NCI-H526 treated with DMSO at 0.1 percent for 48 hours (cell line): Measurements from ENCODE around the gene SLC24A4.

Experiments used
- DNase-seq: peaks from one replicate; lab custom pipeline; 2025; lab: John Stamatoyannopoulos, UW

The SLC24A4 gene

GRCh38 chr14:92458136-92459029, 135.4 kb downstream of the SLC24A4 start:
- DNase-seq, result no peak

- no peak for DNase-seq
Observed at GRCh38 chr14:92459030-92459949, 136.3 kb downstream of the SLC24A4 start.

DNA sequence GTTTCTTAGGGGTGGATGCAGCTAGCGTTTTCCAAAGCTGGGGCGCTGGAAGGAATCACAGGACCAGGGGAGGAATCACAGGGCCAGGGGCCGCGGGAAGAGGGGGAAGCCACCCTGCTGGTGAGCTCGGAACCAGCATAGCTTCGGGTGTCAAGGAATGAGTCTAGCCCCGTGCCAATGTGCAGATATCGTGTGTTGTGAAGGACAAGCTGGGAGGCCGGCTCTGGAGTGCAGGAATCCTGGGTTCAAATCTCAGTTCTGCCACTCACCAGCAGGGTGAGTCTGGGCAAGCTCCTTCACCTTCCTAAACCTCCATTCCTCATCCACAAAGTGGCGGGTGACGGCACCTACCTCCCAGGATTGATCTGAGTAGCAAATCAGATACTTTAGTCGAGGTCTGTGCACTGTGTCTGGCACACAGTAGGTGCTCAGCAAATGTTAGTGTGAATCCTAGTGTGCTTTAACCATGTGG, 137.0 kb downstream of the SLC24A4 start:
- DNase-seq, result no peak

GRCh38 chr14:92460541-92460915, 137.6 kb downstream of the SLC24A4 start:
- no peak for DNase-seq

GRCh38 chr14:92460916-92461579, 138.1 kb downstream of the SLC24A4 start:
- DNase-seq, result no peak

DNA sequence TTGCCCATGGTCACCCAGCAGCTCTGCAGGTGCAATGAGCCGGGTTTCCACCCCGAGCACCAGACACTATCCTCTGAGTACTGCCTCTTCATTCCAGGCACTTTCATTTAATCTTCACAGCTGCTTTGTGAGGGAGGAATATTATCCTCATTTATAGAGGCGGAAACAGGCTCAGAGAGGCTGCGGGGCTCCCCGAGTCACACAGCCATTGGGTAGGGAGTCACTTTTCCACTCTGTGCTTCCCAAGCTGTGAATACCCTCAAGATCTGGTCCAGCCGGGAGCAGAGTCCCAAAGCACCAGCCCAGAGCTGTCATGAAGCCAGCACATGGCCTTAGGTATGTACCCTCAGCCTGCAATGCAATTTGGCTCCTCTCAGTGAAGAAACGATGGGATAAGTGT, 138.9 kb downstream of the SLC24A4 start:
- DNase-seq, result no peak

GRCh38 chr14:92462568-92462967, 139.6 kb downstream of the SLC24A4 start:
- DNase-seq, result no peak

DNA sequence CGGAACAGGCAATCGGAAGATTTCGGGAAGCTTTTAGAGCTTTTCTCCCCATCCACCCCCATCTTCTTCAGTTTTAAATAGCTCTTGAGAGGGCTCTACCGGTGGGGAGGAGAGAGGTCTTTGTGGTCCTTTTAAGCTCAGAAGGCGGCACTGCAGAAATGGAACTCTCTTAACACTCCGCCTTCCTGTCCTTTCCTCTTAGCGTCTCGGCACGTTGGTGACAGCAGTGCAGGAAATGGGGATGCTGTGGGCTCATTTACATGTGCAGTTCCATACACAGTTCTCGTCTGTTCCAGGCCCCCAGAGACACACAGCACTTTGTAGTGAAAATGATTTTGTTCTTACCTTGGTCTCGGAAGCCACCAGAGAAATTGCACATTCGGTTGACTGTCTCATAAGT, 140.2 kb downstream of the SLC24A4 start:
- DNase-seq, result no peak

DNA sequence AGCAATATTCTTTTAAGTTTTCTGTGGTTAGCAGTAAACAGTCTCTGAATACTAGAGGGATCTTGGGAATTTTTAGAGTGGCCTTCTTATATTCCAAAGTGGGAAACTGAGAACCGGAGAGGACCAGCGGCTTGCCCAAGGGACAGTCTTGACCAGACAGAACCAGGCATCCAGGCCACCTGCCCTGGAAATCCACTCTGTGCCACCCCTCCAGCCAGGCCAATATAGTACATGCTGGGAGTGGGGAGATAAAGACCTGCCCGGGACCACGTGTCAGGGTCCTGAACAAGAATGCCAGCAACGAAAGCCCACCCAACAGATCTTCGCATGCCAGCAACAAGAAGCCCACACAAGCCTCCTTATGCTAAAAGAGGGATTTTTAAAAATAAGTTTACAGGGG, 141.2 kb downstream of the SLC24A4 start:
- no peak for DNase-seq

GRCh38 chr14:92464716-92465115, 141.8 kb downstream of the SLC24A4 start:
- DNase-seq, result no peak

GRCh38 chr14:92465353-92466055, 142.5 kb downstream of the SLC24A4 start:
- no peak for DNase-seq

DNA sequence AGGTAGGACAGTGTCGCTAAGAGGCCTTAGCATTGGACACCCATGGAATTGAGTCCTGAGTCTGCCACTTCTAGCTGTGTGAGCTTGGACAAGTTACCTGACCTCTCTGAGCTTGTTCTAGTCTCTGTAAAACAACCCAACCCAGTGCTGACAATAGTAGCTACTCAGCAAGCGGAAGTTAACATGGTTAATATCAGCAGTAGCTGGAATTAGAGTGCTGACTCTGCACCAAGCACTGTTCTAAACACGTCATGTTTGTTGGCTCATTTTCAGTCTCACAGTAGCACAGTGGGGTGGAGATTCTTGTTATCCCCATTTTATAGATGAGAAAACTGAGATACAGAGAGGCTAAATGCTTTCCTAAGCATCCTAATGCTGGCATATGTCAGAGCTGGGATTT, 143.1 kb downstream of the SLC24A4 start:
- no peak for DNase-seq

DNA sequence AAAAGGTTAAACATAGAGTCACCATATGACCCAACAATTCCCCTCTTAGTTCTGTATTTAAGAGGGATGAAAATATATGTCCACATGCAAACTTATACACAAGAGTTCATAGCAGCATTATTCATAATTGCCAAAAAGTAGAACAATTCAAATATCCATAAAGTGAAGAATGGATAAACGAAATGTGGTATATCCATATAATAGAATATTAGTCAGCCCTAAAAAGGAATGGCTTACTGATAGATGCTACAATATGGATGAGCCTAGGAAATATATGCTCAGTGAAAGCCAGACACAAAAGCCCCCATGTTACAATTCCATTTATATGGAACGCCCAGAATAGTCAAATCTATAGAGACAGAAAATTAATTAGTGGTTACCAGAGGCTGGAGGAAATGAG, 146.6 kb downstream of the SLC24A4 start:
- DNase-seq, result no peak

- DNase-seq, result peak; percentile 69
Observed at GRCh38 chr14:92470215-92470614, 147.2 kb downstream of the SLC24A4 start.

DNA sequence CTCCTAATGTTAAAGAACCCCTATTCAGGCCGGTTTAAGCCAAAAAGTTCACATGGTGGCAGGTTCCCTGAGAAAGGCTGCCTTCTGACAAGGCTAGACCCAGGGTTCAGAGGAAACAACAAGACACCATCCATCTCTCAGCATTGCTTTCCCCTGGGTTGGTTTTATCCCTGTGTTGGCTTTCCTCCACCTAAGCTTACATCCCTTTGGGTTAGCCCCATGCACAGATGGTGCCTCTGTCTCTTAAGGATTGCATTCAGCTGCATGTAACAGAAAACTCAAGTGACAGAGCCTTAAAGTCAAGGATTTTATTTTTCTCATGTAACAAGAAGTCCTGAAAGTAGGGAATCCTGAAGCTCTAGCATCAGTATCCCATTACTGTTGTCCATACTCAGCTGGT, 147.8 kb downstream of the SLC24A4 start:
- no peak for DNase-seq

DNA sequence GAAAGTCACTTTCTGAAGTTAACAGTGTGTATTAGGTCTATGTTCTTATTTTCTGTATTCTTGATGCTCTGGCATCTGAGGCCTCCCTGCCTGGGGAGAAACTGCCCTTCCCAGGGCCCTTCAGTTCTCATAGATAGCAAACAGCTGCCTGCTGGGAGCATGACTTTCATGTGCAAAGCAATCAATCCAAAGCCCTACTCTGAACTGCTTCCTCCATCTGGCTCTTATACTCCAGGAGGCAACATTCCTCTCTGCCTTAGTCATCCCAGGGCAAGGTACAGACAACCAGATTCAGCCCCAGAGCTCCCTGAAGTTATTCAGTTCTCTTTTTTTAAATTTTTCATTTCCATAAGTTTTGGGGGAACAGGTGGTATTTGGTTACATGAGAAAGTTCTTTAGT, 149.0 kb downstream of the SLC24A4 start:
- no peak for DNase-seq

DNA sequence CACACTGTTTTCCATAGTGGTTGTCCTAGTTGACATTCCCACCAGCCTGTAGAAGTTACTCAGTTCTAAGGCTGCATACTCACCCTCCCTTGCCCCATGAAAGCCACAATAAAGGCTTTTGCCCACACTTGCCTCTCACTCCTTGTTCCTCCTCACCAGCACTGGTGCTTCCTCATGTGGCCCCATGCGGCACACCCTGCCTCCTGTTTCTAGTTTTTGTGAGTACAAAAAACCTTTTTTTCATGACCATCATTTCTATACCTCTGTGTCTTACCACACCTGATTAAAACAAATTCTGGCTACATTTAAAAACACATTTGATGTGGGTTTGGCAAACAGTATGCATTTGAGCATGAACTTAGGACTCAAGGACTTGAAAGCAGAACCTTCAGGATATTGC, 149.9 kb downstream of the SLC24A4 start:
- DNase-seq, result no peak

DNA sequence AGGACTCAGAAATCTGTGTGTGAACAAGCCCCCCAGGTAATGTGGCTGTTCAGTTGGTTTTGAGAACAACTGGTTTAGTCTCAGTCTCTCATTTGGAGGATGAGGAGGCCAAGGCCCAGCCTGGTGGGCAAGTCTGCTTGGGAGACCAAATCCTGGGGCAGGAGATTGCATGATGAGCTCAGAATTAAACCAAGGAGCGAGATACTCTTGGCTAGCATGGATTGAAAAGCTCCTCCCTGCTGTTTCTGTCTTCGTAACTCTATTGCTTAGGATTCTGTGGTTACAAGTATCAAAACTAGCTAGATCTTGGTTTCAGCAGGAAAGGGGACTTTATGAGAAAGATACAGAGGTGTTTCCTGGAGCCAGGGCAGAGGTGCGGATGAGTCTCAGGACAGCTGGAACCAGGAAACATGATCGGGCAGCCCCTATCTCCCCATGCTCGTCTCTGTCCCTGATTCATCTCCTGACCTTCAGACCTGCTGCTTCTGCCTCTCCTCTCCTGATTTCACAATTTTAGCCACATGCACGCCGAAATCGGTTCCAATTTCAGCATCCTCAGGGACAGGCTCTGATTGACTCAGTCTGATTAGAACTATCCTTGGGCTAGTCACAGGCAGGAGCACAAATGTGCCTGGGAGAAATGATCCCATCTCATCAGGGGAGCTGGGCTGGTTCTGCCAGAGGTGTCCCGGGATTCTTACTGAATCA, 150.4 kb downstream of the SLC24A4 start:
- DNase-seq, result no peak

GRCh38 chr14:92473969-92474535, 151.1 kb downstream of the SLC24A4 start:
- DNase-seq, result no peak

- no peak for DNase-seq
Observed at GRCh38 chr14:92475037-92475436, 152.1 kb downstream of the SLC24A4 start.
